22Rv1 (cell line): ENCODE data around the gene CDC42.

Experiments
- H3K27ac ChIP-seq: fragments of 450-650 bp; 2 replicates; pipeline ENCODE4 v1.5.1; 2017
- ZFX ChIP-seq: fragments of 450-650 bp; IDR thresholded peaks from 2 replicates; pipeline ENCODE4 v1.6.1; 2017; ENCODE audit warnings: antibody characterized with exemption, borderline replicate concordance
- TF ChIP-seq, protein P1 (sequence below): fragments of 450-650 bp; IDR thresholded peaks from 2 replicates; pipeline ENCODE4 v1.5.1; 2017; ENCODE audit warnings: mild to moderate bottlenecking

The CDC42 gene

DNA sequence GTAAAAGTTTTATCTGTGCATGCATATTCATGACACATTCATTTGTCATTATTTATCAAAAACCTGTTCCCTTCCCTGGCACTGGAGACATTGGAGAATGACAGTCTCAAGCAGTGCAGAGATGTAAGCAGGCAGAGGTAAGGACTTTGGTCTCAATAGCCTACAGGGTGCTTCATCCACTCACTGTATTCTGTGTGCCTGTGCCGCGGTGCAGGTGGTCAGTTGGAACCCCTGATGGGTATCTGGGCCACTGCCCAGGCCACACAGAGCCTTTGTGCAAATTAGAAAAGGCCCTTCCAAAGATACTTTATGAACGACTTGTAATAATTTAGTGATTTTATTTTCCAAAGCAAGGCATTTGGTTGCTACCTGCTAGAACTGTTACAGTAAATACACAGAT lies 44.0 kb downstream of the CDC42 start:
- TF ChIP-seq ZFX = no peak
- TF ChIP-seq, protein P1, sequence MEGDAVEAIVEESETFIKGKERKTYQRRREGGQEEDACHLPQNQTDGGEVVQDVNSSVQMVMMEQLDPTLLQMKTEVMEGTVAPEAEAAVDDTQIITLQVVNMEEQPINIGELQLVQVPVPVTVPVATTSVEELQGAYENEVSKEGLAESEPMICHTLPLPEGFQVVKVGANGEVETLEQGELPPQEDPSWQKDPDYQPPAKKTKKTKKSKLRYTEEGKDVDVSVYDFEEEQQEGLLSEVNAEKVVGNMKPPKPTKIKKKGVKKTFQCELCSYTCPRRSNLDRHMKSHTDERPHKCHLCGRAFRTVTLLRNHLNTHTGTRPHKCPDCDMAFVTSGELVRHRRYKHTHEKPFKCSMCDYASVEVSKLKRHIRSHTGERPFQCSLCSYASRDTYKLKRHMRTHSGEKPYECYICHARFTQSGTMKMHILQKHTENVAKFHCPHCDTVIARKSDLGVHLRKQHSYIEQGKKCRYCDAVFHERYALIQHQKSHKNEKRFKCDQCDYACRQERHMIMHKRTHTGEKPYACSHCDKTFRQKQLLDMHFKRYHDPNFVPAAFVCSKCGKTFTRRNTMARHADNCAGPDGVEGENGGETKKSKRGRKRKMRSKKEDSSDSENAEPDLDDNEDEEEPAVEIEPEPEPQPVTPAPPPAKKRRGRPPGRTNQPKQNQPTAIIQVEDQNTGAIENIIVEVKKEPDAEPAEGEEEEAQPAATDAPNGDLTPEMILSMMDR = no peak
- H3K27ac ChIP-seq = no peak overlapping the region

DNA sequence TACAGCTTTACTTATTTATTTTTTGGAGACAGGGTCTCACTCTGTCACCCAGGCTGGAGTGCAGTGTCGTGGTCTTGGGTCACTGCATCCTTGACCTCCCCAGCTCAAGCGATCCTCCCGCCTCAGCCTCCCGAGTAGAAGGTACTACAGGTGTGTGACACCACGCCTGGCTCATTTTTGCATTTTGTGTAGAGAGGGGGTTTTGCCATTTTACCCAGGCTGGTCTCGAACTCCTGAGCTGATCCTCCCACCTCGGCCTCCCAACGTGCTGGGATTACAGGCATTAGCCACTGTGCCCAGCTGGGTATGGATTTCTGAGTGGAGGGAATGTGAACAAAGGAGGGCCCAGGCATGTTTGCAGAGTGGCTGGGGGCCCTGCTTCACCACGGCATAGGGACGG lies 46.2 kb downstream of the CDC42 start:
- no peak overlapping the region for H3K27ac ChIP-seq
- no peak for TF ChIP-seq ZFX
- TF ChIP-seq, protein P1 = no peak

DNA sequence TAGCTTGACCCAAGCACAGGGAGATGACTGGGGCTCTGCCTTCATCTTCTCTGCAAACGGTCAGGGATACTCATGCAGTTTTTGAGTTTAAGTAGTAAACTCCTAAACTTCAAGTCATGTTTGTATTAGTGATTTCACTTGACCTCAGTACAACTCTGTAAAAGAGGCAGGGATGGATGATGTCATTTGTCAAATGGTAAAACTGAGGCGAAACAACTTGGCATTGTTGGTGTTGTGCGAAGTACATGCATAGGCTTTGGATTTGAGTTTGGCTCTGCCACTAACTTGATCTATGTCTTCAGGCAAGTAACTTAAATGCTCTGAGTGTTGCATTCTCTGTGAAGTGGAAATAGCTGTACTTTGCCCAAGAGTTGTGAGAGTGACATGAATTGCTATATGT lies 47.7 kb downstream of the CDC42 start:
- no peak overlapping the region for H3K27ac ChIP-seq
- TF ChIP-seq, protein P1 = no peak

DNA sequence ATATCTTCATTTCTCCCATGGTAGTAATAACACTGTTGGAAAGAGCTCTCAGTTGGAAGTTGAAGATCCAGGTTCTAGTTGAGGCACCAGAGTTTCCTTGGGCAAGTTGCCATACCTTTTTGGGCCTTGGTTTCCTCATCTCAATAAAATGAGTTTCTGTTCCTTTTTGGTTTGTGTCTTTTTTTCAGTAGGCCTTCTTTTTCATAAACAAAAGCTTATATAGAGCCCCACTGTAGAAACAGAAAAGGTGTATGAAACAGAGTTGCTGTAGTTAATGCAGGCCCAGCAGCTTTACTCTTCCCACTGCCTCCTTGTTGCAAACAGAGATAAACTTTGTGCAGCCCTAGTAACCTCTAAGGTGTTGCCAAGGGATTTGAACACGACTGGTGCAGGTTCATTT lies 48.7 kb downstream of the CDC42 start:
- TF ChIP-seq, protein P1 = no peak
- no peak for TF ChIP-seq ZFX
- H3K27ac ChIP-seq = no peak overlapping the region

DNA sequence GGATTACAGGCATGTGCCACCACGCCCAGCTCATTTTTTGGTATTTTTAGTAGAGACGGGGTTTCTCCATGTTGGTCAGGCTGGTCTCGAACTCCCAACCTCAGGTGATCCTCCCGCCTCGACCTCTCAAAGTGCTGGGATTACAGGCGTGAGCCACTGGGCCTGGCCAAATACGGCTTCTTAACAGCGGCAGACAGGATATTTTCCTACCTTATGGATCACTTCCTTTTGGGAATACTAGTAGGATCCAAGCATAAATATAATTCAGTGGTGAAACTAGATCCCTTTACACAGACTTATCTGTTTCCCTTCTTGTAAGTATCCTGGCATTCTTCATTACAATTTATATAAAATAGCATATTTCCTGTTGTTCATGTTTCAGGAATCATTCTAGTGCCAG lies 49.5 kb downstream of the CDC42 start:
- TF ChIP-seq ZFX = no peak
- TF ChIP-seq, protein P1 = no peak
- no peak overlapping the region for H3K27ac ChIP-seq

DNA sequence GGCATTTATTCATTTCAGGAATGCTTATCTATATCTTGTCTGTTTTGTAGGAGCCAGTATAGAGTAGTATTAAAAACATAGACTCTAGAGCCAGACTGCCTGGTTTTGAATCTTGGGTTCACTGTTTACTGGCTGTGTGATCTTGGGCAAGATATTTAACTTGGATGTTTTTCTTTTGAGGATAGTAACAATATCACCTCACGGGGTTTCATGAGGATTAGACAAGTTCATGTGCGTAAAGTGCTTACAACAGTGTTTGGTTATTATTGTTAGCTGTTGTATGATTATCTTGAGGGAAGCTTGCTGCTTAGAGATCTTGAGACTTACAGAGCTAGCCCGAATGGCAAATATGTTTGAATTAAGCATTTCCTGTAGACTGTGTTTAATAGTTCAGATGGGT lies 50.2 kb downstream of the CDC42 start:
- no peak overlapping the region for H3K27ac ChIP-seq

DNA sequence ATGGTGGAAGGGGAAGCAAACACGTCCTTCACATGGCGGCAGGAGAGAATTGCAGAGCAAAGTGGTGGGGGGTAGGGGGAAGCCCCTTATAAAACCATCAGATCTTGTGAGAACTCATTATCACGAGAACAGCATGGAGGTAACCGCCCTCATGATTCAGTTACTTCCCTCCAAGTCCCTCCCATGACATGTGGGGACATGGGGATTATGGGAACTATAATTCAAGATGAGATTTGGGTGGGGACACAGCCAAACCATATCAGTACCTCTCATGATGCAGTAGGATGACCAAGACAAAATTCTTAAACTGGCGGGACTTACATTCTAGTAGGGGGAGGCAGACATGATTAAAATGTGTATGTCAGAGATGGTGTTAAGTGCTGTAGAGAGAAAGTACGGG lies 51.6 kb downstream of the CDC42 start:
- no peak overlapping the region for H3K27ac ChIP-seq
- TF ChIP-seq, protein P1 = no peak
- TF ChIP-seq ZFX = no peak

More for the DNA sequence above, 50.2 kb downstream of the CDC42 start:
- no peak for TF ChIP-seq ZFX
- TF ChIP-seq, protein P1 = no peak
